GM21515 (cell line): ENCODE measurements around the gene FTCD.

Experiments used
- ATAC-seq: cut with Tn5 transposase; IDR thresholded peaks from one replicate; pipeline ENCODE4 v1.9.1; 2021; ENCODE audit not compliant: unreplicated experiment

Gene FTCD

DNA sequence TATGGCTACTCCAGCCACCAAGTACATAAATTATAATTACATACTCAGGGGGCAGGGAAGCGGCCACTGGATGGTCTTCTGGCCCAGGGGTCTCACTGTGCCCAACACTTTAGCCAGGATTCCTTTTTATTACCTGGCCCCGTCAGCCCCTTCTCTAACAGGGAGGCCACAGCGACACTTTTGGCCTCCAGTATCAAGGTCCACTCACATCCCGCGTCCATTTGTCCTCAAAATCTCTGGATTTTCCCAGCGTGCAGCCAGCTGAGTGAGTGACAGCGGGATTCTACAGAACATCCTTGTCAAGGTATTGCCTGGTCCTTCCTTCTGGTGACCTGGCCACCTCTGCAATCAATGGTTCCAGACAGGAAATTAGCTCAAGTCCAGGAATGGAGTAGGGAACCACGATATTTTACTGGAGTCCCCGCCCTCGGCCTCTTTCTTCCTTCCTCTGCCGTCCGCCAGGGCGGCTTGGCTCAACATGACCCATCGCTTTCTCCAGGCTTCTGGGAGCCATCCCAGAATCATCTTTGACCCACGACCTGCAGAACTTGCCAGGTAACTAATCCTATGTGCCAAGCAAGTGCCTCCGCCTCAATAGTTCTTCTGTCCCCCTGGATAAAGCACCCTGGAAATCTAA is 60.2 kb downstream of the FTCD start:
- ATAC-seq = no peak

DNA sequence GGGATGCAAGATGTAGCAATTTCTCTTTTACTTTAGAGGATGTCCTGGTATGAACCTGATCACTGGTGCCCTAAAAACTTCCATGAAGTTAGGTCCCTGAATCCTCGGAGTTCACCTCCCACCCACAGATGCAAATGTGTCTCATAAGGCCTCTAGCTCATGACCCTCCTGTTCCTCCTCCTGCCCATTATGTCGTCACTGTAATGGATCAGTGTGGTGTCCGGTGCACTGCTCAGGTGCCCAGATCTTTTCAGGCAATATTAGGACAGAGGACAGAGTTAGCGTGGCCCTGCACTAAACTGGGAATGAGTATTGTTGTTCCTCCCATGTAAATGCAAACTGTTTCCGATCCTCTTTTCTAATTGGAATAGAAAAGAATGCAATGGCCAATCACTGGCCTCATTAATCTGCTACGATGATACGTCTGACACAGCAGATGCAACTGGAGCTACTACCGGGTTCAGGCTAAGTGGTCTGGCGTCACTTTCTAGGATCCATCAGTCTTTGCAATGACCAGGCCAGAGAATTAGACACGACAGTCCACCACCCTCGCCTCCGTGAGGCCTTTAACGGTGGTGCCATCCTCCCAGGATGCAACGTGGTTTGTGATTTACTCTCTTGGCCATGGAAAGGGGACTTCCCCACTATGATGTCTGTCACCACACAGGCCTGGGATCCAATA is 60.8 kb downstream of the FTCD start:
- no peak for ATAC-seq

DNA sequence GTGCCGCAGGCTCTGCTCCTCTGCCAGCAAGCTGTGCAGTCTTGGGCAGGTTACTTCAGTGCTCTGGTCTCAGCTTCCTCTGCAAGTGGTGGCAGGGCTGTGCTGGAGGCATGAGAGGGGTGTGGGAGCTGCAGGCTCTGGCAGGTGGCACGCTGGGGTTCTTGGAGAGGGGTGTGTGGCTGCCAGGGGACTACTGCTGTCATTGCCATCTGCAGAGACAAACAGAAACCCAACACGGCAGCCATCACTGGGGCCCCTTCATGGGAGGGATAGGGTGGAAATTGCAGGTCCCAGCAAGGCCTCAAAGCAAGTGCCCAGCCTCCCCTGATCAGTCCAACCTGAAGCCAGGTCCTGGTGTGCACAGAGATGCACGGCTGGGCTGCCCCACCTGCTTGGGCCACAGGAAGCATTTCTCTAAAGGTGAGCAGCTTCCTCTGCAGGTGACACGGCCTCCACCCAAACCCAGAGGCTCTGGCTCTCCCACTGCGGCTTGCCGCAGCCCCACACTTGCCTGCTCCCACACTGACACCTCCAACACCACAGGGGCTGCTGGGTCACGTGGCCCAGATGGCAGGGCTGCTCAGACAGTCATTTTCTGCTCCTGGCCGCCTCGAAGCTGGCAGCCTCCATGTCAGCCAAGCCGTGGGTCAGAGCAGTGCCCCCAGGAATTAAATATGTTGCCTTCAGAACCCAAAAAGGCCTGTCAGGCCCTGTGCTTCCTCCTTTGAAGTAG is 61.5 kb downstream of the FTCD start:
- ATAC-seq = no peak

DNA sequence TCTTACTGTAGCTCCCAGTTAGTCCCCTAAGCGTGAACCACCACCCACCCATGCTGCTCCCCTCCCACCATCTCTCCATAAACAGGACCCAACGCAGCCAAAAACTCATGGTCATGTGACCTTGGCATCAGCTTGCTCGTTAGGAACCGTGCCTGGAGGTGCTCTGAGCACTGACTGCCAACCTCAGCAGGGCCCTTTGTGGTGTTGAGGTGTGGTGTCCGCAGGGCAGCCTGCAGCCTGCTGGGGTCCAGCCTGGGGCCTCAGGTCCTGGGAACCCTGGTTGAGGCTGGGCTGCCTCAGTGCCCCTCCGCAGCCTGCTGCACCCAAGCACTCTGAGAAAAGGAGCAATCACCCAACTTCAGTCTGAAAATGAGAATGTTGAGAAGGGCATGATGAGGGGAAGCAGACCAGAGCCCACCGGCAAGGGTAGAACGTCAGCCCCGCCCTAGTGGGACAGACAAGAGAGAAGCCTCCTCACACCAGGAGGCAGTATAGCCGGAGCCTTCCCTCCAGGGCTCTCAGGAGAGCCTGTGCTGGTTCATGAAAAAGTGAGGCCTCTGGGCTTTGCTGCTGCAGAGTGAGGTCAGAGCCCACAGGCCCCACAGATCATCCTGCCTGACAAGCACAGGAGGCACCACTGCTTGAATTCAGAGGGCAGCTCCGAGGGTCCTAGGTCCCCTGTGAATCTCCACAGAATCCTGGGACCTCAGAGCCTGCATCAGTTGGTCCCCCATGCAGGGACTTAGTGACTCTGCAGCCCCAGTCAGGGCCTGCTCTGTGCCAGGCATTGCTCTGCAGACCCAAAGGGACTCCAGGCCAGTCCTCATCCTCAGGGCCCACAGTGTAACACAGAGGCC is 62.3 kb downstream of the FTCD start:
- ATAC-seq = no peak

DNA sequence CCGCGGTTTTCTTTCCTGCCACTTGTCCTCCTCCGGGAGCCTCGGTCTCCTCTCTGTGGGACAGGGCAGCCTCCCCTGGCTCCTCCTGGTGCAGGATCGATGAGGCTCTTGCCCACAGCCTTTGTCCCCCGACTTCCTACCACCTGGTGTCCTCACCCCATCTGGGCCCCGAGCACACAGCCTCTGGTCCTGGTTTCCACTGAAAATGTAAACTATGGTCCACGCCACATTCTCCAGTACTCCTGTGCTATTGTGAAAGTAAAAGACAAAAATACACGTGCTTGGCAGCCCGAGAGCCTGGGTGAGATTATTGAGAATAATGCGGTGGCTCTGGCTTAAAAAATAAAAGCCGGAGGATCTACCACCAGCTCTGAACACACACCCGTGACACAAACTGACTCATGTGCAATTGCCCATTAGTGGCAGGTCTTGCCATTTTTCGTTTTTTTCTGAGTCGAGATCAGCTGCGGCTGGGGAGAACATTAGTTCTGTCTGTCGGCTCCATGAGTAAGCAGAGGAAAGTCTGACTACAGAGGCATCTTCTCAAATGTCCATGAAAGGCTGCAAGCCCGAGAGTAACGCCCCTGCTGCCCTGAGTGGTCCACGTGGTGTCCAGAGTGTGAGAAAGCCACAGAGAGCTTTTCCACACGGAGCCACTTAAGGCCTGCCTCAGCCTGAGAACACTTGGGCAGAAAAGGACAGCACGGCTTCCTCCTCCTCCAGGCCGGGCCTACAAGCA is 63.2 kb downstream of the FTCD start:
- ATAC-seq = no peak

DNA sequence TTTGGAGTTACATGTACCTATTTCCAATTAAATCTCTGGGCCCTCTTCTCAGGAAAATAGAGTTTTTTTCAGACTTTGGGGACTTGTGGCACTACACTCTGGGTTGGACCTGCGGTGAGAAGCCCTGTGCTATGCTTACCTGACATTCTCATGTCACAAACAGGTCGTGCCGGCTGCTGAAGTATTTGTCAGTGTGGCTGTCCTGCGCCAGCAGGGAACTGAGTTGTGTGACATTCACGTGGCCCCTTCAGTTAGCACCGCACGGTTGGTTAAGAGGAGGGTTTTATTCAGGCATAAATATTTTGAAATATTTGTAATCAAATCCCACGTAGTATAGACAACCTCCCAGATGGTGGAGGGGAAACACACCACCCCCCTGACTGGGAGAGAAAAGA is 63.8 kb downstream of the FTCD start:
- ATAC-seq = no peak

DNA sequence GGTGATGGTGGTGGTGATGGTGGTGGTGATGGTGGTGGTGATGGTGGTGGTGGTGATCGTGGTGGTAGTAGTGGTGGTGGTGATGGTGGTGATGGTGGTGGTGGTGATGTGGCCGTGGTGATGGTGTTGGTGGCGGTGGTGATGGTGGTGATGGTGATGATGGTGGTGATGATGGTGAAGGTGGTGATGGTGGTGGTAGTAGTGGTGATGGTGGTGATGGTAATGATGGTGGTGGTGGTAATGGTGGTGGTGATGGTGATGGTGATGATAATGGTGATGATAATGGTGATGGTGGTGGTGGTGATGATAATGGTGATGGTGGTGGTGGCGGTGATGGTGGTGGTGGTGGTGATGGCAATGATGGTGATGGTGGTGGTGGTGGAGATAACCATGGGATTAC is 64.3 kb downstream of the FTCD start:
- ATAC-seq = no peak

DNA sequence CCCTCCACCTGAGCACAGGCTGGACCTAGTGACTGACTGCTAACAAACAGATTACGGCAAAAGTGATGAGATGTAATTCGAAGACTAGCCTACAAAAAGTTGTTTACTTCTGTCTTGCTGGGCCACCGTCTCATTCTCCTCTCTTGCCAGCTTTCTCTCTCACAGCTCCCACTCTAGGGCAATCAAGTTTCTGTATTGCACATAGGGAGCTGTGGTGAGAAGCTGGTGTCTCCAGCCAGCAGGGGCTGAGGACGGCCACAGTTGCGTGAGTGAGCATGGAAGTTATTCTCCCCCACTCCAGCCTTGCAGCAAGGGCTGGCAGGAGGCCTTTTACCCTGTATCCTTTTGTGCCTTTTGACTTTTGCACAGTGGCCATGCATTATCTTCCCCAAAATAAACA is 66.1 kb downstream of the FTCD start:
- no peak for ATAC-seq

DNA sequence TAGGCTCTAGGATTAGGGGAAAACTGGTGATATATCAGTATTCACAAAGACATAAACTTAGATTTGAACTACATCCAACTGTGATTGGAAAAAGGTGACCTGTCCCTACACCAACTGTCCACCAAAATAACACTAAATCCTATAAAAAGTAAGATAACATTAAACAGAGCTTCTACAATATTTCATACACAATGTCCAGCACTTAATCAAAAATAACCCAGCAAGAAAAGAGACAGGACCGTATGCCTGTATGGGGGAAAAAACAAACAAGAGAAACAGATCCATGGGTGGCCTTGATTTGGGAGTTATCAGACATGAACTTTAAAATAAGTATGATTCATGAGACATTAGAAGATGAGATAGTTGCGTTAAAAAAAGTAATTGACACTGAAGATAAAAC is 67.2 kb downstream of the FTCD start:
- ATAC-seq = no peak

DNA sequence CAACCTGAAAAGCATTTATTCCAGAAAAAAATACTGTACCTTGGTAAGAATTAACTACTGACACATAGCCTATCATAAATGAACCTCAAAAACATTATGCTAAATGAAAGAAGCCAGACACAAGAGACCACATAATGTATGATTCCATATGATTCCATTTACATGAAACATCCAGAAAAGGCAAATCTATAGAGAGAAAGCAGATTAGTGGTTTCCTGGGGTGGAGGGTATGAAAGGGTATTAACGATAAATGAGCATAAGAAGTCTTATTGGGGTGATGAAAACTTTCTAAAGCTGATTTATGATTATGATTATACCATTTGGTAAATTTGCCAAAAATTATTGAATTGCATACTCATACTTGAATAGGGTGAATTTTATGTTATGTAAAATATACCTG is 67.7 kb downstream of the FTCD start:
- ATAC-seq = no peak
